ENCODE results near the gene CUBN. TPM values are rescaled to one million over a fixed set of nuclear protein-coding genes. Genes with fewer than 3 reads are reported as not detected.

Gene CUBN
- total and polyA plus RNA-seq, 9 of the 15 experiments (the other 6 are each of a cell fraction or from before 2014, with no cell fraction given) = 0.04 to 0.33 (median 0.09) TPM

DNA sequence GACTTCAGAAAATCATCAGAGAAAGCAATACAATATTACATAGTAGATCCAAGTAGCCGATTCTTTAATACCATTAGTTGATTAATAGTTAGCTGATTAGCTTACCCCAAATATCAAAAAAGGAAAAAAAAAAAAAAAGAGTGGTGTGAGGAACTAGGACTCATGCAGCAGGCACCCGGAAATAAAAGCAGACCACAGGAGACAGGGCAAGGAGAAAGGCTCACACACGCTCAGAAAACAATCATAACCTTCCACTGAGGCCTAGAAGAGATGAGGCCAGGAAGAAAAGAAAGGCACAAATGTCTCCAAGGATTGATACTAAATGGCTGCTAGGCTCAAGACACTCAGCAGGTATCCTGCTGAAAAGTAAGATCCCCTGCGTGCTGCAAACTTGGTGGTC lies 45.9 kb upstream of the CUBN start (continued):
- TF ChIP-seq ZNF77 (CRISPR knock-in tag; IDR thresholded peaks at IDR 0.05) (no peak), RNF2 (IDR thresholded peaks at IDR 0.05) (no peak), ZNF384 (IDR thresholded peaks at IDR 0.05; ENCODE audit: low read depth, low read length) (0 out of 2 replicates have a peak, but pooled peaks have one; percentile 19), ZNF408 (CRISPR knock-in tag; IDR thresholded peaks at IDR 0.05; ENCODE audit: low read depth) (no peak)
- TF ChIP-seq, protein P1, sequence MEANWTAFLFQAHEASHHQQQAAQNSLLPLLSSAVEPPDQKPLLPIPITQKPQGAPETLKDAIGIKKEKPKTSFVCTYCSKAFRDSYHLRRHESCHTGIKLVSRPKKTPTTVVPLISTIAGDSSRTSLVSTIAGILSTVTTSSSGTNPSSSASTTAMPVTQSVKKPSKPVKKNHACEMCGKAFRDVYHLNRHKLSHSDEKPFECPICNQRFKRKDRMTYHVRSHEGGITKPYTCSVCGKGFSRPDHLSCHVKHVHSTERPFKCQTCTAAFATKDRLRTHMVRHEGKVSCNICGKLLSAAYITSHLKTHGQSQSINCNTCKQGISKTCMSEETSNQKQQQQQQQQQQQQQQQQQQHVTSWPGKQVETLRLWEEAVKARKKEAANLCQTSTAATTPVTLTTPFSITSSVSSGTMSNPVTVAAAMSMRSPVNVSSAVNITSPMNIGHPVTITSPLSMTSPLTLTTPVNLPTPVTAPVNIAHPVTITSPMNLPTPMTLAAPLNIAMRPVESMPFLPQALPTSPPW (CRISPR knock-in tag; IDR thresholded peaks at IDR 0.05) = no peak

DNA sequence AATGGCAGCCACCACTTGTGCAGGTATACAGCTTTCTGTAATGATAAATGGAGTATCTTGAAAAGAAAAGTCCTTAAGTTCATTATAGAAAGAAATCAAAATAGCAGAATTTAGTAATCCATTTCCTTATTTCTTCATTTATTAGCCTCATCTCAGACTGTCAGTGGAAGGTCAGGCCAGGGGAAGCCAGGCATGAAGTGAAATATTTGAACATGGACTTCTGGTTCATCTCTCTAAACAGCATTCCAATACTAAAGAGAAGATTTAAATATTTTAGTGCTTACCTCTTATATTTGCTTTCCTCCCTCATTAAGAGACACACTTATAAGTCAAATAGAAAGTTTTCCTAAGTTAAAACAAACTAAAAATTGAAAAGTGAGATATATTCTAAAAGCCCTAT lies 45.0 kb upstream of the CUBN start:
- H3K36me3 ChIP-seq (ENCODE audit: control insufficient read depth, insufficient read depth, low read length) = no peaks in the 10 kb centered on the region
- no peaks in the 10 kb centered on the region for H3K27me3 ChIP-seq (ENCODE audit: control insufficient read depth in 2 of 2, insufficient read depth in 2 of 2, low read length in 2 of 2)
- in situ Hi-C loops (cut with MboI) (no loop called here), intact Hi-C loops (cut with micrococcal nuclease) (no loop called here)
- no peak overlapping the region for H3K27ac ChIP-seq (ENCODE audit: extremely low read depth, low read depth, low read length)
- H3K4me3 ChIP-seq = no peak overlapping the region
- H4K20me1 ChIP-seq (replicated peaks; ENCODE audit: control insufficient read depth, insufficient read depth, low read length) = no peaks in the 10 kb centered on the region
- no peak overlapping the region for H2AFZ ChIP-seq (ENCODE audit: low read depth, low read length)
- no peak for TF ChIP-seq RB1 (IDR thresholded peaks at IDR 0.05; ENCODE audit: low read depth)
- DNase-seq (ENCODE audit: extremely low read depth in 1 of 4, low spot score in 3 of 4) = no peak
- no peak overlapping the region for H3K9ac ChIP-seq (ENCODE audit: insufficient read depth in 1 of 2, low read depth in 2 of 2, low read length in 2 of 2)
- no peak for ATAC-seq
- H3K79me2 ChIP-seq (ENCODE audit: control insufficient read depth, insufficient read depth, low read length) = no peaks in the 10 kb centered on the region
- H3K4me1 ChIP-seq (replicated peaks in 1 of 2; ENCODE audit: control insufficient read depth in 2 of 2, insufficient read depth in 2 of 2, low read length in 2 of 2) = peaks cover 0 to 5% of the 10 kb centered on the region in 2 experiments; a peak in 3 of 5 replicates
- no peak for FAIRE-seq
- H3K9me1 ChIP-seq (ENCODE audit: control insufficient read depth, insufficient read depth, low read length) = no peaks in the 10 kb centered on the region
- BruUV-seq (replicated peaks) = no TSS peak
- H3K4me2 ChIP-seq (ENCODE audit: insufficient read depth, low read length) = no peak overlapping the region
- CTCF ChIA-PET (ENCODE audit: low intra/inter-chr PET ratio) = no interaction called here
- POLR2A ChIA-PET = no interaction called here
- H3K9me3 ChIP-seq (replicated peaks; ENCODE audit: control insufficient read depth, insufficient read depth, low read depth, low read length) = no peaks in the 10 kb centered on the region

Data from K562 (cell line).